Chondrocyte (in vitro differentiated cells): ENCODE data around the gene SHOC2. TPM values are rescaled to one million over a fixed set of nuclear protein-coding genes. Genes with fewer than 3 reads are reported as not detected.

ENCODE experiments used
- DNase-seq: peaks from one replicate; pipeline ENCODE4 v3.0.0; 2021; ENCODE audit warnings: mixed read lengths, low spot score
- H3K27ac Mint-ChIP-seq: one replicate; pipeline ENCODE4 v1.8.0; 2021; ENCODE audit warnings: mild to moderate bottlenecking, moderate library complexity, mixed read lengths; ENCODE audit not compliant: unreplicated experiment
- H3K27me3 Mint-ChIP-seq: 2 replicates; pipeline ENCODE4 v1.8.0; 2021; ENCODE audit warnings: low read depth, mixed read lengths
- H3K36me3 Mint-ChIP-seq: 2 replicates; pipeline ENCODE4 v1.8.0; 2021; ENCODE audit warnings: low read depth, mixed read lengths
- H3K4me1 Mint-ChIP-seq: 2 replicates; pipeline ENCODE4 v1.8.0; 2021; ENCODE audit warnings: low read depth, mild to moderate bottlenecking, mixed read lengths
- H3K4me3 Mint-ChIP-seq: one replicate; pipeline ENCODE4 v1.8.0; 2021; ENCODE audit warnings: mild to moderate bottlenecking, moderate library complexity, mixed read lengths; ENCODE audit not compliant: unreplicated experiment
- H3K9me3 Mint-ChIP-seq: 2 replicates; pipeline ENCODE4 v1.8.0; 2021; ENCODE audit warnings: low read depth, mixed read lengths
- long read RNA-seq: library from polyadenylated mRNA; stranded (forward); transcript quantifications from one replicate; pipeline ENCODE4 v2.0.0, GENCODE V29; 2021
- total RNA-seq: library from RNA; stranded (reverse); gene quantifications from 3 replicates; pipeline ENCODE4 v1.2.1, GENCODE V29; 2021
- TF ChIP-seq, protein P1 (sequence below): fragments of 200-600 bp; sonication (generic); IDR thresholded peaks from 2 replicates; pipeline ENCODE4 v1.5.0; 2021; ENCODE audit warnings: antibody characterized with exemption, mild to moderate bottlenecking, moderate library complexity

The SHOC2 gene
- total RNA-seq = 64.4 to 73.3 TPM (median 65.9 TPM) in 3 replicates
- long read RNA-seq, transcript SHOC2-202 (9 exons, 3,943 nt) = major isoform, 110 of 134 reads
- long read RNA-seq, partial matches to known transcripts = 5 of 134 reads
- long read RNA-seq, other reads (novel, unspliced or antisense) = 18 of 134 reads

DNA sequence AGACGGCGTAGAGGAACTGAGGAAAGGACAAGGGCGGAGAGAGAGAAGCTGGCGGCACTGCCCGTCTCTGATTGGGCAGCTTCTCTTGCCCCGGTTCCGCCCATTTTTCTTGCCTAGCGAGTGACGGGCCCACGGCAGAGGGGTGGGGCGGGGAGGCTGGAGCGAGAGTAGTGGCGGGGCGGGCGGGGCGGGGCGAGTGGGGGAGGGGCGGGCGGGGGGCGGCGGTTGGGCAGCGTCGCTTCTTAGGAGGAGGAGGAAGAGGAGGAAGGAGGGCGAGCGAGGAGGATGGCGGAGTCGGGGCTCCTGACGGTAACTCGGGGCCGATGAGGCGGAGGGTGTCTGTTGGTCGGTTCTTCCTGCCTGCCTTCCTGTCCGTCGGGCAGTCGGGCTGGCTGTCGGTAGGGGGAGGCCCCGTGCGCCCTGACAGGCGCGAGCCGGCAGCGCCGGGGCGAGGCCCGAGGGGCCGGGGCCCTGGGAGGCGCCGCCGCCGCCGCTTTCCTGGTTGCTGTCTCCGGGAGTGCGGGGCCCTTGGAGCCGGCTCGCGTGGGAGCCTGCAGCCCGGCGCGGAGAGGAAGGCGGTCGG is at the start of gene SHOC2:
Gene SHOC2 (plus strand): TSS at position 256 of the 583 bp plus-strand sequence. CDS start 44,755 bp downstream, outside the sequence.
- TF ChIP-seq, protein P1, sequence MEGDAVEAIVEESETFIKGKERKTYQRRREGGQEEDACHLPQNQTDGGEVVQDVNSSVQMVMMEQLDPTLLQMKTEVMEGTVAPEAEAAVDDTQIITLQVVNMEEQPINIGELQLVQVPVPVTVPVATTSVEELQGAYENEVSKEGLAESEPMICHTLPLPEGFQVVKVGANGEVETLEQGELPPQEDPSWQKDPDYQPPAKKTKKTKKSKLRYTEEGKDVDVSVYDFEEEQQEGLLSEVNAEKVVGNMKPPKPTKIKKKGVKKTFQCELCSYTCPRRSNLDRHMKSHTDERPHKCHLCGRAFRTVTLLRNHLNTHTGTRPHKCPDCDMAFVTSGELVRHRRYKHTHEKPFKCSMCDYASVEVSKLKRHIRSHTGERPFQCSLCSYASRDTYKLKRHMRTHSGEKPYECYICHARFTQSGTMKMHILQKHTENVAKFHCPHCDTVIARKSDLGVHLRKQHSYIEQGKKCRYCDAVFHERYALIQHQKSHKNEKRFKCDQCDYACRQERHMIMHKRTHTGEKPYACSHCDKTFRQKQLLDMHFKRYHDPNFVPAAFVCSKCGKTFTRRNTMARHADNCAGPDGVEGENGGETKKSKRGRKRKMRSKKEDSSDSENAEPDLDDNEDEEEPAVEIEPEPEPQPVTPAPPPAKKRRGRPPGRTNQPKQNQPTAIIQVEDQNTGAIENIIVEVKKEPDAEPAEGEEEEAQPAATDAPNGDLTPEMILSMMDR = peak; percentile 63
- Mint-ChIP-seq H3K27me3 (no peaks in the 10 kb centered on the region), H3K4me3 (peak within 1 kb of the TSS; percentile 91), H3K4me1 (peaks cover 64% of the 10 kb centered on the region), H3K9me3 (no peaks in the 10 kb centered on the region), H3K36me3 (no peaks in the 10 kb centered on the region), H3K27ac (peak within 1 kb of the TSS; percentile 100)
- DNase-seq = peak; percentile 100

DNA sequence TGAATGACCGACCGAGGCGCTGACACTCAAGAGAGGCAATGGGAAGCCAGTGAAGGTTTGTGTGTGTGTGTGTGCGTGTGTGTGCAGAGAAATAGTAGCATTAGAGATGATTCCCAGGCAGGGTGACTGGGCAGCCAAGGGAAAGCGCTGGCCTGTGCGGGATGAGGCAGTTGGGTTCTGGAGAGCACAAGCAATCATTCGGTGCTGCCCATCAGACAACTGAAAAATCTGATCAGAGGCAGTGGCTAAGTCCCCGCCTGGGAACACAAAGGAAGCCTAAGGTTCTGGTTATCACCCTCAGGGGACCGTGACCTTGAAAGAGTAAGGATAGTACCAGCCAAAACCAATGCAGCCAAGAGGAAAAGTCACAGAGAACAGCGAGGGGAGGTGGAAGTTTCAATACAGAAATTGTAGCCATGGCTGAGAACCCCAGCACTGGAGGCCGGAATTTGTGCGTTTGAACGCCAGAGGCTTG is 48.5 kb upstream of the SHOC2 start:
- no peaks in the 10 kb centered on the region for H3K9me3 Mint-ChIP-seq
- TF ChIP-seq, protein P1 = no peak

DNA sequence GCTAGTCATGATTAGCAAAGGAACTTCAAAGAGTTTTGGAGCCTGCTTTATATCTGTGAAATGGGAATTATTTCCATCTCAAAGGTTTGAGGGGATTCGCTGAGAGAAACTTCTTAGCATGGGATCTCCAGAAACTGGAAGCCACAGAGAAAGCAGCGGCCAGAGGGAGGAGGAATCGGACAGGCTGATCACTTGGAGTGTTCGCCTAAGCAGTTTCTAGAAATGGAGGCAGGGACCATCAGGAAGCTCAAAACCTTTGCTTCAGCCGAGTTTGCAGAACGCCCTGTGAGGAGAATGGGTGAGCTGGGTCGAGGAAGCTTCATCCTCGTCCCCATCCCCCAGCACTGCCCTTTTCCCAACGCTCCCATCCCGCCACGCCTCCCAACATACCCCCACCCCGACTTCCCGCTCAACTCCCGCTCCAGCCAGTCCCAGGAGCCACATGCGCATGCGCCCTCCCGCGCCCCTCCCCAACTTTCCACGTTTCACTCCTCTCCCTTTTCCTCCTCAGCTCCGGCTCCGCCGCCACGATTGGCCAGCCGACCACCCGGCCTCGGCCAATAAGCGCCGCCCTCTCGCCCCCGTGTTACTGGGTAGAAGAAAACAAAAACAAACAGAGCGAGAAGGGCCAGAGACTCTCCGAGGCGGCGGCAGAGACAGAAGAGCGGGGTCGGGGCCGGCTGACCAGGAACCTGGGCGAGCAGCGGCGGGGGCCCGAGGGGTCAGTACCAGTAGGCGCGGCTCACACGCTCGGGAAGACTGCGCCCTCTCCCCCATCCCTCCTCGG is 47.9 kb upstream of the SHOC2 start, which contains the start of gene PDCD4:
Gene PDCD4 (plus strand): TSS at position 631 of the 787 bp plus-strand sequence. CDS start 4,100 bp downstream, outside the sequence.
- Mint-ChIP-seq H3K9me3 (no peaks in the 10 kb centered on the region), H3K4me1 (peaks cover 52% of the 10 kb centered on the region), H3K27ac (peak within 1 kb of the TSS; percentile 97), H3K27me3 (no peaks in the 10 kb centered on the region), H3K36me3 (no peaks in the 10 kb centered on the region), H3K4me3 (peak within 1 kb of the TSS; percentile 81)
- DNase-seq = peak; percentile 100
- TF ChIP-seq, protein P1 = no peak

More for the DNA sequence above, 48.5 kb upstream of the SHOC2 start:
- Mint-ChIP-seq H3K4me3 (peak overlapping the region; percentile 81), H3K27me3 (no peaks in the 10 kb centered on the region), H3K4me1 (peaks cover 58% of the 10 kb centered on the region), H3K36me3 (no peaks in the 10 kb centered on the region), H3K27ac (peak overlapping the region; percentile 97)
- DNase-seq = no peak

DNA sequence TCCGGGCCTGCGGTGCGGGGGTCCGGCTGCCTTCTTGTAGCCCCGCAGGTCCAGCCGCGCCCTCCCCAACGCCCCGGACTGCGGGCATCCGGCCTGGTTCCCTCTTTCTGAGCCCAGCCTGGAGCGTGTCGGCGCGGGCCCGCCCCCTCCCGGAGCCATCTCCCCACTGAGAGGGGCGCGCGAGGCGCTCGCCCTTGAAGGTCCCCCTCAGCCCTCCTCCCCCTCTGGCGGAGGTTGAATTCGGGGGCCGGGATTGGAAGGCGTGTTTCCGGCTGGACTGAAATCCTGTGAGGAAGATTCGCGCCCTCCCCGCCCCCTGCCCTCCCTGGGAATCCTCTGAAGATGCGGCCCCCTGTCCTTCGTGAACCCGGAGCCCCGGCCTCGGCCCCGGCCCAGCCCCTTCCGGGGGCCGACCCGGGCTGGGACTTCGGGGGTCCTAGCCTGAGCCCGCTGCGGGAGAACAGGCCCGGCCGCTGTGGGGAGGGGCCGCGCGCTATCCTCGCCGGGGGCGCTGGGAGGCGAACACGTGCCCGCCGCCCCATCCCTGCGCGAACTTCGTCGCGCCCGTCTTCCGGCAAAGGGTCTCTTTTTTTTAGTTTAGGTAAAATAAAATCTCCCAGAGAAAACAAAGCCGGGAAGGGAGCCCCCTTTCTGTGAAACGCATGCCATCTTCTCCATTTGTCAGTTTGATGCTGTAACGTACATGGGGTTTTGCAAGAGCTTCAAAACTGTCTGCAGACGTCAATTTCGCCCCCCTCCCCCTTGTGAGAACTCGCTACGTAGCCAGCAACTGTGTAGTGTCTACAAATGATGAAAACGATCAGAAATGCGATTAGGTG is 47.0 kb upstream of the SHOC2 start:
- Mint-ChIP-seq H3K4me1 (peaks cover 45% of the 10 kb centered on the region), H3K27ac (peak overlapping the region; percentile 95), H3K36me3 (peaks cover 3% of the 10 kb centered on the region), H3K4me3 (peak overlapping the region; percentile 81), H3K27me3 (no peaks in the 10 kb centered on the region), H3K9me3 (no peaks in the 10 kb centered on the region)
- TF ChIP-seq, protein P1 = peak; percentile 71
- DNase-seq = no peak
